A549 (cell line): Measurements from ENCODE around the gene CDC42BPB. TPM values are rescaled to one million over a fixed set of nuclear protein-coding genes. Genes with fewer than 3 reads are reported as not detected.

ENCODE experiments used
- ATAC-seq, 2 experiments: fragments of 200-7000 bp in 1 of 2; fragments of >200 bp in 1 of 2; cut with Nextera tagmentation in 1 of 2; cut with Tn5 transposase in 1 of 2; 3 replicates each; pipeline versions ENCODE4 v1.8.0 to v1.9.1; 2018 to 2020; ENCODE audit warnings: mild to moderate bottlenecking in 1 of 2, moderate library complexity in 1 of 2
- CTCF ChIA-PET: fragments of 300-600 bp; sonication (Branson Sonifier 250); formaldehyde crosslinking; extraction: SDS; loops from one replicate; lab custom pipeline; 2021; ENCODE audit warnings: antibody characterized with exemption, inconsistent platforms; lab: Yijun Ruan, JAX
- POLR2A ChIA-PET: fragments of 350-600 bp; formaldehyde crosslinking; extraction: SDS; loops from one replicate; lab custom pipeline; 2021; ENCODE audit warnings: antibody characterized with exemption, inconsistent platforms; lab: Yijun Ruan, JAX
- DNase-seq, 2 experiments: peaks; one replicate each; pipeline versions ENCODE4 v3.0.0 to v3.0.0-alpha.2; 2011 to 2016; ENCODE audit warnings: low read depth in 1 of 2, low spot score in 1 of 2
- FAIRE-seq: peaks from 2 replicates; lab custom pipeline; 2011; peaks lifted over from hg19 to GRCh38; lab: Jason Lieb, UNC
- H3K27ac ChIP-seq, 2 experiments: fragments of >200 bp; sonication (Bioruptor Twin); formaldehyde crosslinking; 3 replicates each; pipeline ENCODE4 v1.5.1; 2016 to 2017
- H3K4me1 ChIP-seq: fragments of >200 bp; sonication (Bioruptor Twin); formaldehyde crosslinking; 3 replicates; pipeline ENCODE4 v1.6.1; 2016
- H3K4me2 ChIP-seq: fragments of >200 bp; sonication (Bioruptor Twin); formaldehyde crosslinking; 3 replicates; pipeline ENCODE4 v1.6.1; 2016
- H3K4me3 ChIP-seq: fragments of >200 bp; sonication (Bioruptor Twin); formaldehyde crosslinking; 3 replicates; pipeline ENCODE4 v1.5.1; 2016
- H3K9me3 ChIP-seq: fragments of >200 bp; sonication (Bioruptor Twin); formaldehyde crosslinking; 3 replicates; pipeline ENCODE4 v1.6.1; 2016
- BHLHE40 ChIP-seq: IDR thresholded peaks from 2 replicates; pipeline ENCODE4 v1.6.1; 2012; ENCODE audit warnings: low read depth, low read length, inconsistent platforms
- CBX2 ChIP-seq: fragments of 200-600 bp; sonication (generic); IDR thresholded peaks from 2 replicates; pipeline ENCODE4 v1.6.1; 2016; ENCODE audit warnings: low read depth, mild to moderate bottlenecking, borderline replicate concordance
- CBX8 ChIP-seq: fragments of 200-600 bp; sonication (generic); IDR thresholded peaks from 2 replicates; pipeline ENCODE4 v1.6.1; 2016
- EP300 ChIP-seq, 2 experiments: fragments of >200 bp; sonication (Bioruptor Twin); formaldehyde crosslinking; IDR thresholded peaks; 2 replicates in 1 of 2; 3 replicates in 1 of 2; pipeline ENCODE4 v1.6.1; 2016 to 2017
- ESRRA ChIP-seq: fragments of 150-350 bp; IDR thresholded peaks from 2 replicates; pipeline ENCODE4 v1.6.1; 2014; ENCODE audit warnings: mild to moderate bottlenecking, low read length, borderline replicate concordance
- FOSL2 ChIP-seq, 2 experiments: fragments of 450-650 bp in 1 of 2; fragments of >200 bp in 1 of 2; sonication (Bioruptor Twin) in 1 of 2; formaldehyde crosslinking; IDR thresholded peaks; 2 replicates each; pipeline versions ENCODE4 v1.5.0 to v1.6.1; 2016 to 2020; ENCODE audit warnings: mild to moderate bottlenecking in 1 of 2, moderate library complexity in 1 of 2
- HEYL ChIP-seq: fragments of 250-450 bp; sonication (Bioruptor Pico); IDR thresholded peaks from 2 replicates; pipeline ENCODE4 v1.8.0; 2021; ENCODE audit warnings: mild to moderate bottlenecking, moderate library complexity
- HOXA7 ChIP-seq: fragments of 250-450 bp; sonication (Bioruptor Pico); IDR thresholded peaks from 2 replicates; pipeline ENCODE4 v1.5.0; 2020; ENCODE audit warnings: mild to moderate bottlenecking, moderate library complexity
- HOXB13 ChIP-seq: fragments of 250-450 bp; sonication (Bioruptor Pico); IDR thresholded peaks from 2 replicates; pipeline ENCODE4 v1.5.0; 2020; ENCODE audit warnings: low read depth, mild to moderate bottlenecking, moderate library complexity
- HOXB5 ChIP-seq: fragments of 250-450 bp; sonication (Bioruptor Pico); IDR thresholded peaks from 2 replicates; pipeline ENCODE4 v1.5.0; 2020; ENCODE audit warnings: mild to moderate bottlenecking, moderate library complexity
- JUN ChIP-seq, 2 experiments: fragments of >200 bp; sonication (Bioruptor Twin); formaldehyde crosslinking; IDR thresholded peaks; 2 replicates in 1 of 2; 3 replicates in 1 of 2; pipeline ENCODE4 v1.6.1; 2016 to 2017
- KDM1A ChIP-seq: fragments of 200-600 bp; sonication (generic); IDR thresholded peaks from 2 replicates; pipeline ENCODE4 v1.6.1; 2016; ENCODE audit warnings: low read depth, mild to moderate bottlenecking
- KDM5A ChIP-seq: fragments of 200-600 bp; sonication (generic); IDR thresholded peaks from 2 replicates; pipeline ENCODE4 v1.6.1; 2016; ENCODE audit warnings: antibody characterized with exemption, mild to moderate bottlenecking
- MAFK ChIP-seq: fragments of 450-650 bp; IDR thresholded peaks from 2 replicates; pipeline ENCODE4 v1.6.1; 2014; ENCODE audit not compliant: partially characterized antibody
- MAZ ChIP-seq: fragments of 150-350 bp; IDR thresholded peaks from 2 replicates; pipeline ENCODE4 v1.6.1; 2014; ENCODE audit warnings: antibody characterized with exemption, low read depth, low read length, borderline replicate concordance
- POLR2AphosphoS2 ChIP-seq: conservative IDR thresholded peaks from 2 replicates; pipeline ENCODE4 v1.6.1; 2012; ENCODE audit warnings: low read length, improper control_type of control experiment, inconsistent platforms
- RAD21 ChIP-seq, 2 experiments: fragments of >200 bp in 1 of 2; sonication (Bioruptor Twin) in 1 of 2; formaldehyde crosslinking in 1 of 2; IDR thresholded peaks in 1 of 2; conservative IDR thresholded peaks in 1 of 2; 2 replicates in 1 of 2; 3 replicates in 1 of 2; pipeline ENCODE4 v1.6.1; 2012 to 2018; ENCODE audit warnings: inconsistent platforms in 1 of 2
- RCOR1 ChIP-seq: fragments of 150-350 bp; IDR thresholded peaks from 2 replicates; pipeline ENCODE4 v1.6.1; 2014; ENCODE audit warnings: antibody characterized with exemption, low read length, low read depth
- SMC3 ChIP-seq: fragments of >200 bp; sonication (Bioruptor Twin); formaldehyde crosslinking; IDR thresholded peaks from 3 replicates; pipeline ENCODE4 v1.6.1; 2018; ENCODE audit warnings: inconsistent platforms
- SREBF2 ChIP-seq: fragments of 450-650 bp; IDR thresholded peaks from 2 replicates; pipeline ENCODE4 v1.6.1; 2014; ENCODE audit warnings: mild to moderate bottlenecking, moderate library complexity
- ZC3H11A ChIP-seq: fragments of 450-650 bp; IDR thresholded peaks from 2 replicates; pipeline ENCODE4 v1.6.1; 2014; ENCODE audit warnings: antibody characterized with exemption, mild to moderate bottlenecking
- WGBS: methylation state at CpG from one replicate; pipeline ENCODE4 v1.1.6; 2017; ENCODE audit errors: missing lambda C conversion rate; 5-methylcytosine and 5-hydroxymethylcytosine counted together
- polyA plus RNA-seq, 4 experiments: library from polyadenylated mRNA; depleted of rRNA in 3 of 4; stranded (reverse); fragments of >200 nt; fragmentation: RNase III in 1 of 4; extraction: RNeasy Plus Mini Kit Qiagen cat#74134 plus additional on column Dnase treatment in 1 of 4; gene quantifications; 2 replicates in 3 of 4; 3 replicates in 1 of 4; pipeline ENCODE4 v1.2.3, GENCODE V29; 2011 to 2017
- TF ChIP-seq, protein P1 (sequence below): IDR thresholded peaks from 2 replicates; pipeline ENCODE4 v1.6.1; 2012
- TF ChIP-seq, protein P2 (sequence below): fragments of 450-650 bp; IDR thresholded peaks from 2 replicates; pipeline ENCODE4 v1.6.1; 2014; ENCODE audit warnings: antibody characterized with exemption
- TF ChIP-seq, protein P3 (sequence below): fragments of 150-350 bp; IDR thresholded peaks from 2 replicates; pipeline ENCODE4 v1.6.1; 2014; ENCODE audit warnings: low read depth, mild to moderate bottlenecking, low read length
- TF ChIP-seq, protein P4 (sequence below): fragments of >200 bp; sonication (Bioruptor Twin); formaldehyde crosslinking; IDR thresholded peaks from 3 replicates; pipeline ENCODE4 v1.5.1; 2016

Gene CDC42BPB
- polyA plus RNA-seq, 2 of the 4 experiments (the other 2 are of a cell fraction) = 56.4 to 57.1 TPM

DNA sequence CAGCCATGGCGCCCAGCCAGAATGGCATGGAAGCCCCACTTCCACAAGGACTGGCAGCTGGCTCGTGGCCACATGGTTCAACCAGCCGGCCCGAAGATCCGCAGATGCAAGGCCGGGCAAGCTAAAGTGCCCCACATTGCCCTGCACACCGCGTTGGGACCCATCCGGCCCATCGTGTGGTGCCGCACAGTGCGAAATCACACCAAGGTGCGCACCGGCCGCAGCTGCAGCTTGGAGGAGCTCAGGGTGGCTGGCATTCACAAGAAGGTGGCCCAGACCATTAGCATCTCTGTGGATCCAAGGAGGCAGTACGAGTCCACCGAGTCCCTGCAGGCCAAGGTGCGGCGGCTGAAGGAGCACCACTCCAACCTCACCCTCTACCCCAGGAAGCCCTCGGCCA, 15.9 kb downstream of the CDC42BPB start (continued):
- TF ChIP-seq, protein P1, sequence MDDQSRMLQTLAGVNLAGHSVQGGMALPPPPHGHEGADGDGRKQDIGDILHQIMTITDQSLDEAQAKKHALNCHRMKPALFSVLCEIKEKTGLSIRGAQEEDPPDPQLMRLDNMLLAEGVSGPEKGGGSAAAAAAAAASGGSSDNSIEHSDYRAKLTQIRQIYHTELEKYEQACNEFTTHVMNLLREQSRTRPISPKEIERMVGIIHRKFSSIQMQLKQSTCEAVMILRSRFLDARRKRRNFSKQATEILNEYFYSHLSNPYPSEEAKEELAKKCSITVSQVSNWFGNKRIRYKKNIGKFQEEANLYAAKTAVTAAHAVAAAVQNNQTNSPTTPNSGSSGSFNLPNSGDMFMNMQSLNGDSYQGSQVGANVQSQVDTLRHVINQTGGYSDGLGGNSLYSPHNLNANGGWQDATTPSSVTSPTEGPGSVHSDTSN = no peak
- TF ChIP-seq HOXA7 (no peak), HOXB13 (CRISPR knock-in tag) (no peak), ESRRA (no peak), RCOR1 (no peak)

DNA sequence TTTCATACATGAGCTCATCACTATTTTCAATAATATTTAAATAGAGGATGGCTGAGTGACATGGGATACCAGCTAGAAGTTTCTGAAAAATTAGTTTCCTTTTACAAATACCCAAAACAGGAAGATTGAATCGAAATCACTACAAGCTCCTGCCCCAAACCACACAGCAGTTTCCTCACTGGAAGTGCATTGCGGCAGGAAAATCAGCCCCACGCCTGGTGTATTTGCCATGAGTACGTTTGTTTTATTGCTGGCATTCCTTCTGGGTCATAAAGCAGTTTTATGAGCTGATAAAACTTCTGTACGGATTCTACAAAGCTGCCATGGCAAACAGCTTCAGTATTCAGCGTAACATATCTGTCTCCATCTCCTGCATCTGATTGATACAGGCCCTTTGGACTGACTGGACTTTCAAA, 23.7 kb downstream of the CDC42BPB start:
- H3K4me3 ChIP-seq = no peak overlapping the region
- ChIA-PET POLR2A (no interaction called here), CTCF (interaction anchor here (0.8 kb wide), 1 partner anchor 258 kb away, joined by 3 read pairs; no protein-coding TSS in a partner anchor)
- WGBS = 56% methylated on average over 6 of the region's 6 CpGs
- no peak for TF ChIP-seq POLR2AphosphoS2
- TF ChIP-seq ZC3H11A = no peak
- no peak for TF ChIP-seq JUN (IDR thresholded peaks at IDR 0.05)
- TF ChIP-seq HOXB5 = no peak
- no peak for TF ChIP-seq MAZ
- TF ChIP-seq, protein P2, sequence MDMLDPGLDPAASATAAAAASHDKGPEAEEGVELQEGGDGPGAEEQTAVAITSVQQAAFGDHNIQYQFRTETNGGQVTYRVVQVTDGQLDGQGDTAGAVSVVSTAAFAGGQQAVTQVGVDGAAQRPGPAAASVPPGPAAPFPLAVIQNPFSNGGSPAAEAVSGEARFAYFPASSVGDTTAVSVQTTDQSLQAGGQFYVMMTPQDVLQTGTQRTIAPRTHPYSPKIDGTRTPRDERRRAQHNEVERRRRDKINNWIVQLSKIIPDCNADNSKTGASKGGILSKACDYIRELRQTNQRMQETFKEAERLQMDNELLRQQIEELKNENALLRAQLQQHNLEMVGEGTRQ = no peak
- TF ChIP-seq KDM5A = no peak
- TF ChIP-seq BHLHE40 = no peak
- TF ChIP-seq CBX8 = no peak
- TF ChIP-seq, protein P3, sequence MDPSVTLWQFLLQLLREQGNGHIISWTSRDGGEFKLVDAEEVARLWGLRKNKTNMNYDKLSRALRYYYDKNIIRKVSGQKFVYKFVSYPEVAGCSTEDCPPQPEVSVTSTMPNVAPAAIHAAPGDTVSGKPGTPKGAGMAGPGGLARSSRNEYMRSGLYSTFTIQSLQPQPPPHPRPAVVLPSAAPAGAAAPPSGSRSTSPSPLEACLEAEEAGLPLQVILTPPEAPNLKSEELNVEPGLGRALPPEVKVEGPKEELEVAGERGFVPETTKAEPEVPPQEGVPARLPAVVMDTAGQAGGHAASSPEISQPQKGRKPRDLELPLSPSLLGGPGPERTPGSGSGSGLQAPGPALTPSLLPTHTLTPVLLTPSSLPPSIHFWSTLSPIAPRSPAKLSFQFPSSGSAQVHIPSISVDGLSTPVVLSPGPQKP = no peak
- no peak for TF ChIP-seq SREBF2
- TF ChIP-seq MAFK = no peak
- no peak for TF ChIP-seq FOSL2 (IDR thresholded peaks at IDR 0.05)
- no peak for TF ChIP-seq FOSL2 (CRISPR knock-in tag; IDR thresholded peaks at IDR 0.05)
- no peak for ATAC-seq
- no peak overlapping the region for H3K27ac ChIP-seq
- peak in 1 of 2 experiments; percentile 40 for DNase-seq
- H3K9me3 ChIP-seq = no peaks in the 10 kb centered on the region
- FAIRE-seq = no peak
- H3K4me2 ChIP-seq = peak overlapping the region; percentile 20; the same call in 2 of the 3 replicates
- peaks cover 22% of the 10 kb centered on the region for H3K4me1 ChIP-seq

DNA sequence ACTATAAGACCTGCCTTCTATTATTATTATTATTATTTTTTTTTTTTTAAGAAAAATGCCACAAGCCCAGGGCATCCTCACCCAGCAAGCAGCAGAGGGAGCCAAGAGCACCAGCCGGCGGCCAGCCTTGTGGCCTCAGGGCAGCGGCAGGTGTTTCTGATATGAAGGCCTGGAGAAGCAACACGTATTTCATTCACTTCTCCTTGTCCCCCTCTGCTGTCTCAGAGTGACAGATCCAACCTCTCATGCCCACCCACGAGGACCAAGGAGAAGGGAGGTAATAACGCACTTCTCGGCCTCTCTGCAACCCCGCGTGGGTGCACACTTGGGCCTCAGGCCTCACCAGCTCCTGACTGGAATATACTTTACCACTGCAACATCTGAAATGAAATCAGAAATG, 25.4 kb downstream of the CDC42BPB start:
- POLR2A ChIA-PET = no interaction called here
- FAIRE-seq = no peak

More for the DNA sequence above, 25.4 kb downstream of the CDC42BPB start:
- H3K4me2 ChIP-seq = no peak overlapping the region
- CTCF ChIA-PET = interaction anchor here (0.6 to 1.1 kb wide), 9 partner anchors 10 to 73 kb away, joined by 3 to 7 read pairs (median 3); no protein-coding TSS in a partner anchor
- no peaks in the 10 kb centered on the region for H3K9me3 ChIP-seq
- WGBS = 82% methylated on average over 9 of the region's 9 CpGs
- ATAC-seq = peak; percentile 70 to 85; a peak in 3 of 6 replicates
- TF ChIP-seq EP300 (IDR thresholded peaks at IDR 0.05) (no peak), RAD21 (conservative IDR thresholded peaks at IDR 0.05 in 1 of 2, IDR thresholded peaks at IDR 0.05 in 1 of 2) (peak; percentile 19 to 43; a peak in 1 of 5 replicates), SMC3 (peak; percentile 35; the same call in 2 of the 3 replicates), HEYL (CRISPR knock-in tag) (no peak), KDM1A (no peak), MAZ (no peak), CBX2 (no peak)
- TF ChIP-seq, protein P4, sequence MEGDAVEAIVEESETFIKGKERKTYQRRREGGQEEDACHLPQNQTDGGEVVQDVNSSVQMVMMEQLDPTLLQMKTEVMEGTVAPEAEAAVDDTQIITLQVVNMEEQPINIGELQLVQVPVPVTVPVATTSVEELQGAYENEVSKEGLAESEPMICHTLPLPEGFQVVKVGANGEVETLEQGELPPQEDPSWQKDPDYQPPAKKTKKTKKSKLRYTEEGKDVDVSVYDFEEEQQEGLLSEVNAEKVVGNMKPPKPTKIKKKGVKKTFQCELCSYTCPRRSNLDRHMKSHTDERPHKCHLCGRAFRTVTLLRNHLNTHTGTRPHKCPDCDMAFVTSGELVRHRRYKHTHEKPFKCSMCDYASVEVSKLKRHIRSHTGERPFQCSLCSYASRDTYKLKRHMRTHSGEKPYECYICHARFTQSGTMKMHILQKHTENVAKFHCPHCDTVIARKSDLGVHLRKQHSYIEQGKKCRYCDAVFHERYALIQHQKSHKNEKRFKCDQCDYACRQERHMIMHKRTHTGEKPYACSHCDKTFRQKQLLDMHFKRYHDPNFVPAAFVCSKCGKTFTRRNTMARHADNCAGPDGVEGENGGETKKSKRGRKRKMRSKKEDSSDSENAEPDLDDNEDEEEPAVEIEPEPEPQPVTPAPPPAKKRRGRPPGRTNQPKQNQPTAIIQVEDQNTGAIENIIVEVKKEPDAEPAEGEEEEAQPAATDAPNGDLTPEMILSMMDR = peak; percentile 39; the same call in 2 of the 3 replicates
- TF ChIP-seq, protein P2 = no peak
- DNase-seq = peak; percentile 33 to 54
- no peak overlapping the region for H3K27ac ChIP-seq
- peaks cover 27% of the 10 kb centered on the region for H3K4me1 ChIP-seq
- no peak overlapping the region for H3K4me3 ChIP-seq
